B cell (primary cell): ENCODE results near the gene BNIPL.

Experiments
- CTCF ChIP-seq: fragments of 200-600 bp; IDR thresholded peaks from one replicate; pipeline ENCODE4 v1.8.0; 2022; ENCODE audit warnings: antibody characterized with exemption, mild to moderate bottlenecking
- EZH2 ChIP-seq: IDR thresholded peaks from 2 replicates; pipeline ENCODE4 v1.6.1; 2012; ENCODE audit warnings: borderline replicate concordance, low read depth, mild to moderate bottlenecking, moderate library complexity, low read length; ENCODE audit not compliant: insufficient read depth, poor library complexity, severe bottlenecking

- TF ChIP-seq CTCF (no peak), EZH2 (no peak)
These were observed 23.5 kb upstream of the BNIPL start for GRCh38 chr1:151012684-151013471.
